HepG2 (cell line): ENCODE results near the gene OR10G8. TPM values are rescaled to one million over a fixed set of nuclear protein-coding genes. Genes with fewer than 3 reads are reported as not detected.
"Not testable (repeated sequence)": the region's sequence is repeated elsewhere in the genome, so short reads cannot be mapped to it uniquely, and the experiment has no call there.

Source experiments
- ATAC-seq: fragments of 200-7000 bp; cut with Tn5 transposase; 3 replicates; pipeline ENCODE4 v1.9.1; 2020; ENCODE audit warnings: mild to moderate bottlenecking, moderate library complexity
- BruUV-seq: library from RNA; stranded (reverse); fragments of 400-500 nt; replicated peaks from 2 replicates; lab custom pipeline; 2021; lab: Mats Ljungman, UMichigan
- CTCF ChIA-PET: fragments of 300-600 bp; formaldehyde crosslinking; extraction: SDS; loops from one replicate; lab custom pipeline; 2021; ENCODE audit warnings: low total read pairs, inconsistent platforms, low intra/inter-chr PET ratio; lab: Yijun Ruan, JAX
- POLR2A ChIA-PET: fragments of 350-600 bp; sonication (Branson Sonifier 250); formaldehyde crosslinking; loops from one replicate; lab custom pipeline; 2020; ENCODE audit warnings: antibody characterized with exemption, inconsistent platforms; lab: Yijun Ruan, JAX
- DNase-seq: peaks from one replicate; pipeline ENCODE4 v3.0.0-alpha.2; 2015; ENCODE audit warnings: low spot score
- FAIRE-seq: peaks from 3 replicates; lab custom pipeline; 2011; peaks lifted over from hg19 to GRCh38; lab: Jason Lieb, UNC
- H2AFZ ChIP-seq: one replicate; pipeline ENCODE4 v1.6.1; 2011; ENCODE audit warnings: low read length, inconsistent platforms
- H3K27ac ChIP-seq: fragments of 300-600 bp; 3 replicates; pipeline ENCODE4 v1.8.0; 2011; ENCODE audit warnings: mixed run types, mild to moderate bottlenecking, mixed read lengths, low read length, inconsistent platforms; ENCODE audit not compliant: insufficient read depth; ENCODE audit errors: extremely low read length
- H3K27me3 ChIP-seq, 2 experiments: fragments of 200-600 bp in 1 of 2; 2 replicates in 1 of 2; 3 replicates in 1 of 2; pipeline versions ENCODE4 v1.6.0 to v1.8.0; 2011; ENCODE audit warnings: low read length in 2 of 2, mild to moderate bottlenecking in 2 of 2, moderate library complexity in 2 of 2, inconsistent platforms in 1 of 2; ENCODE audit not compliant: insufficient read depth in 2 of 2, control insufficient read depth in 1 of 2
- H3K36me3 ChIP-seq, 2 experiments: fragments of 200-600 bp in 1 of 2; replicated peaks in 1 of 2; 2 replicates in 1 of 2; 3 replicates in 1 of 2; pipeline versions ENCODE4 v1.5.1 to v1.8.0; 2011; ENCODE audit warnings: low read length in 2 of 2, inconsistent platforms in 1 of 2; ENCODE audit not compliant: insufficient read depth in 2 of 2, control insufficient read depth in 1 of 2
- H3K4me1 ChIP-seq: 2 replicates; pipeline ENCODE4 v1.5.1; 2012; ENCODE audit warnings: low read length, inconsistent platforms; ENCODE audit not compliant: insufficient read depth
- H3K4me2 ChIP-seq: 2 replicates; pipeline ENCODE4 v1.6.0; 2011; ENCODE audit warnings: low read depth, low read length, inconsistent platforms
- H3K4me3 ChIP-seq, 3 experiments: fragments of 200-600 bp in 1 of 3; sonication (generic), shearing (Covaris generic) in 1 of 3; replicated peaks in 1 of 3; 2 replicates each; pipeline ENCODE4 v1.5.1; 2011 to 2016; ENCODE audit warnings: low read length in 3 of 3, inconsistent platforms in 2 of 3, low read depth in 2 of 3, mild to moderate bottlenecking in 2 of 3, control low read depth in 1 of 3, mixed read lengths in 1 of 3; ENCODE audit not compliant: insufficient read depth in 1 of 3
- H3K79me2 ChIP-seq: one replicate; pipeline ENCODE4 v1.6.1; 2011; ENCODE audit warnings: low read length, inconsistent platforms; ENCODE audit not compliant: insufficient read depth
- H3K9ac ChIP-seq: 2 replicates; pipeline ENCODE4 v1.6.0; 2011; ENCODE audit warnings: mild to moderate bottlenecking, low read depth, low read length, inconsistent platforms; ENCODE audit not compliant: insufficient read depth
- H3K9me3 ChIP-seq: 2 replicates; pipeline ENCODE4 v1.5.1; 2012; ENCODE audit warnings: mild to moderate bottlenecking, low read length
- H4K20me1 ChIP-seq: 2 replicates; pipeline ENCODE4 v1.6.0; 2011; ENCODE audit warnings: inconsistent platforms, mild to moderate bottlenecking, low read length, moderate library complexity; ENCODE audit not compliant: insufficient read depth
- BCL3 ChIP-seq: sonication (generic); formaldehyde crosslinking; IDR thresholded peaks from 2 replicates; pipeline ENCODE4 v1.5.1; 2020; ENCODE audit warnings: mild to moderate bottlenecking, missing genetic modification reagents, moderate library complexity
- E2F2 ChIP-seq: sonication (generic); formaldehyde crosslinking; IDR thresholded peaks from 2 replicates; pipeline ENCODE4 v1.4.0; 2020; ENCODE audit warnings: missing genetic modification reagents, borderline replicate concordance
- FLYWCH1 ChIP-seq: sonication (generic); formaldehyde crosslinking; IDR thresholded peaks from 2 replicates; pipeline ENCODE4 v1.8.1; 2023; ENCODE audit warnings: mild to moderate bottlenecking, missing genetic modification reagents
- FOXK2 ChIP-seq: fragments of 450-650 bp; IDR thresholded peaks from 2 replicates; pipeline ENCODE4 v1.6.1; 2016
- RERE ChIP-seq: IDR thresholded peaks from 2 replicates; pipeline ENCODE4 v1.6.1; 2016; ENCODE audit warnings: low read depth, missing genetic modification reagents, missing compliant biosample characterization
- ZMYM3 ChIP-seq: sonication (generic); formaldehyde crosslinking; IDR thresholded peaks from 2 replicates; pipeline ENCODE4 v1.5.1; 2020; ENCODE audit warnings: mild to moderate bottlenecking, missing genetic modification reagents
- ZNF232 ChIP-seq: sonication (generic); formaldehyde crosslinking; IDR thresholded peaks from 2 replicates; pipeline ENCODE4 v1.4.0; 2020; ENCODE audit warnings: missing genetic modification reagents, borderline replicate concordance
- WGBS: methylation state at CpG from one replicate; pipeline ENCODE4 v1.1.6; 2017; ENCODE audit warnings: low lambda C conversion rate; 5-methylcytosine and 5-hydroxymethylcytosine counted together
- in situ Hi-C: cut with HindIII; loops from 2 replicates; pipeline ENCODE4 v1.10.0; 2017; ENCODE audit warnings: low pct_unique_long_range_greater_than_20kb; ENCODE audit not compliant: extremely low pct_ligation_motif_present
- intact Hi-C: fragments of 100-400 bp; cut with micrococcal nuclease; formaldehyde crosslinking; loops from one replicate; pipeline ENCODE4 v1.10.0; 2022; ENCODE audit not compliant: unreplicated experiment
- polyA plus RNA-seq, 8 experiments: library from polyadenylated mRNA; depleted of rRNA in 3 of 8; stranded (reverse) in 7 of 8; unstranded in 1 of 8; fragments of >200 nt; fragmentation: Illumina TruSeq in 4 of 8; extraction: Trizol in 4 of 8; gene quantifications; 2 replicates each; pipeline versions ENCODE4 v1.2.1 to v1.2.3, GENCODE V29; 2011 to 2016; ENCODE audit warnings: low read depth in 4 of 8, missing spikeins in 1 of 8, mixed read lengths in 1 of 8; ENCODE audit not compliant: insufficient read depth in 1 of 8
- total RNA-seq, 5 experiments: library from RNA; depleted of rRNA; stranded (reverse); fragments of >200 nt; fragmentation: Illumina TruSeq; extraction: Trizol; gene quantifications; 2 replicates each; pipeline ENCODE4 v1.2.3, GENCODE V29; 2016; ENCODE audit warnings: low read depth in 1 of 5
- TF ChIP-seq, protein P1 (sequence below): sonication (generic); formaldehyde crosslinking; IDR thresholded peaks from 2 replicates; pipeline ENCODE4 v1.5.0; 2020; ENCODE audit warnings: missing genetic modification reagents, mild to moderate bottlenecking, borderline replicate concordance
- TF ChIP-seq, protein P2 (sequence below): fragments of 450-650 bp; IDR thresholded peaks from 2 replicates; pipeline ENCODE4 v1.6.1; 2016
- TF ChIP-seq, protein P3 (sequence below), 2 experiments: sonication (generic) in 1 of 2; formaldehyde crosslinking in 1 of 2; IDR thresholded peaks; 2 replicates each; pipeline versions ENCODE4 v1.5.1 to v1.6.1; 2011 to 2020; ENCODE audit warnings: borderline replicate concordance in 1 of 2, low read depth in 1 of 2, low read length in 1 of 2, mild to moderate bottlenecking in 1 of 2, missing genetic modification reagents in 1 of 2, moderate library complexity in 1 of 2

The OR10G8 gene
- total and polyA plus RNA-seq, 2 of the 13 experiments (the other 11 are each of a cell fraction or from before 2014, with no cell fraction given), result not detected

DNA sequence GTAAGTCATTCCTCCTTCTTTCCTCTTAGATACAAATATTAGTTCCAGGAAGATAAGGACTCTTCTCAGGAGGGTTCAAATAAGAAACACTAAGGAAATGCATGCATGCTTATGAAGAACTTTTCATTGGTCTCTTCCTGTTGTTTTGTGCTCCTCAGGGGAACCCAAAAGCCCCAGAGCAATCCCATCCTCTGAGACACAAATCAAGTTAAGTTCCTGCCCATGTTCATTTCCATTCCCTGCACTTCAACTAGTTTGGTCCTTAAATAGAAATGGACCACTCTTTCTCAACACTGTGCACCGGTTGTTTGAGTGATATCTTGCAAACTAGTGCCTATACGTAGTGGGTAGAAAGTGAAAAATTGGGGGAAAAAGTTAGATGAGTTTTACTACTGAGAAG is 13.9 kb upstream of the OR10G8 start, which contains the start of gene OR10G4 (continued):
- no peak for TF ChIP-seq FLYWCH1 (CRISPR knock-in tag)
- TF ChIP-seq BCL3 (CRISPR knock-in tag), result no peak
- TF ChIP-seq ZMYM3 (CRISPR knock-in tag), result no peak
- TF ChIP-seq RERE (CRISPR knock-in tag), result no peak
- no peak for TF ChIP-seq FOXK2
- TF ChIP-seq E2F2 (CRISPR knock-in tag), result no peak
- TF ChIP-seq ZNF232, result no peak
- TF ChIP-seq, protein P1, sequence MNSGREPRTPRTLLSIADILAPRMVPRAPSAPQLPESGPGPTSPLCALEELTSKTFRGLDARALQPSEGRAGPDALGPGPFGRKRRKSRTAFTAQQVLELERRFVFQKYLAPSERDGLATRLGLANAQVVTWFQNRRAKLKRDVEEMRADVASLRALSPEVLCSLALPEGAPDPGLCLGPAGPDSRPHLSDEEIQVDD, result no peak
- TF ChIP-seq, protein P2, sequence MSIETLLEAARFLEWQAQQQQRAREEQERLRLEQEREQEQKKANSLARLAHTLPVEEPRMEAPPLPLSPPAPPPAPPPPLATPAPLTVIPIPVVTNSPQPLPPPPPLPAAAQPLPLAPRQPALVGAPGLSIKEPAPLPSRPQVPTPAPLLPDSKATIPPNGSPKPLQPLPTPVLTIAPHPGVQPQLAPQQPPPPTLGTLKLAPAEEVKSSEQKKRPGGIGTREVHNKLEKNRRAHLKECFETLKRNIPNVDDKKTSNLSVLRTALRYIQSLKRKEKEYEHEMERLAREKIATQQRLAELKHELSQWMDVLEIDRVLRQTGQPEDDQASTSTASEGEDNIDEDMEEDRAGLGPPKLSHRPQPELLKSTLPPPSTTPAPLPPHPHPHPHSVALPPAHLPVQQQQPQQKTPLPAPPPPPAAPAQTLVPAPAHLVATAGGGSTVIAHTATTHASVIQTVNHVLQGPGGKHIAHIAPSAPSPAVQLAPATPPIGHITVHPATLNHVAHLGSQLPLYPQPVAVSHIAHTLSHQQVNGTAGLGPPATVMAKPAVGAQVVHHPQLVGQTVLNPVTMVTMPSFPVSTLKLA, result no peak
- TF ChIP-seq, protein P3, sequence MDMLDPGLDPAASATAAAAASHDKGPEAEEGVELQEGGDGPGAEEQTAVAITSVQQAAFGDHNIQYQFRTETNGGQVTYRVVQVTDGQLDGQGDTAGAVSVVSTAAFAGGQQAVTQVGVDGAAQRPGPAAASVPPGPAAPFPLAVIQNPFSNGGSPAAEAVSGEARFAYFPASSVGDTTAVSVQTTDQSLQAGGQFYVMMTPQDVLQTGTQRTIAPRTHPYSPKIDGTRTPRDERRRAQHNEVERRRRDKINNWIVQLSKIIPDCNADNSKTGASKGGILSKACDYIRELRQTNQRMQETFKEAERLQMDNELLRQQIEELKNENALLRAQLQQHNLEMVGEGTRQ (IDR thresholded peaks at IDR 0.05; ENCODE audit: low read depth, low read length), result no peak
- TF ChIP-seq, protein P3 (CRISPR knock-in tag; IDR thresholded peaks at IDR 0.05; ENCODE audit: borderline replicate concordance), result no peak

GRCh38 chr11:124015837-124016236 is 10.8 kb upstream of the OR10G8 start:
- H3K27me3 ChIP-seq, H3K4me3 ChIP-seq, FAIRE-seq, H3K9me3 ChIP-seq, H3K9ac ChIP-seq, H3K27ac ChIP-seq, H3K79me2 ChIP-seq, H3K4me1 ChIP-seq, DNase-seq, intact Hi-C loops, in situ Hi-C loops, CTCF ChIA-PET, H4K20me1 ChIP-seq, BruUV-seq, POLR2A ChIA-PET, H3K4me2 ChIP-seq, H2AFZ ChIP-seq, ATAC-seq, H3K36me3 ChIP-seq: not testable (repeated sequence)
- 25% methylated on average over 5 of the region's 9 CpGs for WGBS
